Neural cell (in vitro differentiated cells): Measurements from ENCODE around the gene TOP3A.

Experiments used
- CTCF ChIP-seq: fragments of 450-650 bp; IDR thresholded peaks from 2 replicates; pipeline ENCODE4 v1.5.1; 2014; ENCODE audit warnings: antibody characterized with exemption, mild to moderate bottlenecking, moderate library complexity; ENCODE audit not compliant: poor library complexity, severe bottlenecking
- EZH2 ChIP-seq: fragments of 200-600, 300-800 bp; shearing (Covaris generic), sonication (generic); IDR thresholded peaks from 2 replicates; pipeline ENCODE4 v1.6.1; 2014; ENCODE audit warnings: antibody characterized with exemption, low read length, borderline replicate concordance, mild to moderate bottlenecking; ENCODE audit not compliant: insufficient read depth, poor library complexity, severe bottlenecking
- MXI1 ChIP-seq: fragments of 450-650 bp; conservative IDR thresholded peaks from 2 replicates; pipeline ENCODE4 v1.6.1; 2014; ENCODE audit warnings: antibody characterized with exemption, mild to moderate bottlenecking; ENCODE audit not compliant: poor library complexity, severe bottlenecking
- REST ChIP-seq: IDR thresholded peaks from 2 replicates; pipeline ENCODE4 v1.6.1; 2012; ENCODE audit warnings: borderline replicate concordance

GRCh38 chr17:18300725-18301480, 13.9 kb downstream of the TOP3A start:
- no peak for TF ChIP-seq MXI1
- no peak for TF ChIP-seq CTCF
- no peak for TF ChIP-seq REST
- no peak for TF ChIP-seq EZH2
